Measurements from ENCODE around the gene RCL1.

- TF ChIP-seq CTCF (IDR thresholded peaks at IDR 0.05; ENCODE audit: insufficient read depth, low read length, poor library complexity, severe bottlenecking) (no peak), EZH2phosphoT487 (conservative IDR thresholded peaks at IDR 0.05; ENCODE audit: low read length) (no peak)
Measured at GRCh38 chr9:4837261-4838188, 44.8 kb downstream of the RCL1 start.

Measured in SU-DHL-6 (cell line).